ENCODE data around the gene DDX39A.

DNA sequence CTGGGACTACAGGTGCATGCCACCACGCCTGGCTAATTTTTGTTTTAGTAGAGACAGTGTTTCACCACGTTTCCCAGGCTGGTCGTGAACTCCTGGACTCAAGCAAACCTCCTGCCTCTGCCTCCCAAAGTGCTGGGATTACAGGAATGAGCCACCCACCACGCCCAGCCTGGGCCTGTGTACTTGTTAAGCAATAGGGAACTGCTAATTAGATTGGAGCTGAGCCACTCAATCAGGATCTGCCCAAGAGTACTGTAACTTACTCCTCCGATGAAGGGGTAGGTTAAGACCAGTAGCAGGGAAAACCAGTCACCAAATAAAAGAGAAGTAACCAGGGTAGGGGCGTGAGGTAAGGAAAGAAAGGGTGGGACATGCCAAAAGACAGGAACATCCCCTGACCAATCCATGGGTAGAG is 2.3 kb downstream of the DDX39A start:
- no peak for TF ChIP-seq POLR2A (IDR thresholded peaks at IDR 0.05)
- TF ChIP-seq, protein P1, sequence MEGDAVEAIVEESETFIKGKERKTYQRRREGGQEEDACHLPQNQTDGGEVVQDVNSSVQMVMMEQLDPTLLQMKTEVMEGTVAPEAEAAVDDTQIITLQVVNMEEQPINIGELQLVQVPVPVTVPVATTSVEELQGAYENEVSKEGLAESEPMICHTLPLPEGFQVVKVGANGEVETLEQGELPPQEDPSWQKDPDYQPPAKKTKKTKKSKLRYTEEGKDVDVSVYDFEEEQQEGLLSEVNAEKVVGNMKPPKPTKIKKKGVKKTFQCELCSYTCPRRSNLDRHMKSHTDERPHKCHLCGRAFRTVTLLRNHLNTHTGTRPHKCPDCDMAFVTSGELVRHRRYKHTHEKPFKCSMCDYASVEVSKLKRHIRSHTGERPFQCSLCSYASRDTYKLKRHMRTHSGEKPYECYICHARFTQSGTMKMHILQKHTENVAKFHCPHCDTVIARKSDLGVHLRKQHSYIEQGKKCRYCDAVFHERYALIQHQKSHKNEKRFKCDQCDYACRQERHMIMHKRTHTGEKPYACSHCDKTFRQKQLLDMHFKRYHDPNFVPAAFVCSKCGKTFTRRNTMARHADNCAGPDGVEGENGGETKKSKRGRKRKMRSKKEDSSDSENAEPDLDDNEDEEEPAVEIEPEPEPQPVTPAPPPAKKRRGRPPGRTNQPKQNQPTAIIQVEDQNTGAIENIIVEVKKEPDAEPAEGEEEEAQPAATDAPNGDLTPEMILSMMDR (IDR thresholded peaks at IDR 0.05), result no peak
